Stimulated activated CD4-positive, alpha-beta T cell treated with anti-CD3 and anti-CD28 coated beads, Interleukin-4, amount 100 ng/mL, for 48 hours (primary cell): ENCODE data around the gene DMXL2.
"Not testable (repeated sequence)": the region's sequence is repeated elsewhere in the genome, so short reads cannot be mapped to it uniquely, and the experiment has no call there.

Experiments used
- DNase-seq, 2 donors: peaks; one replicate each; pipeline ENCODE4 v3.0.0-alpha.2; 2020; ENCODE audit warnings: low read depth in 2 of 2

The DMXL2 gene

DNA sequence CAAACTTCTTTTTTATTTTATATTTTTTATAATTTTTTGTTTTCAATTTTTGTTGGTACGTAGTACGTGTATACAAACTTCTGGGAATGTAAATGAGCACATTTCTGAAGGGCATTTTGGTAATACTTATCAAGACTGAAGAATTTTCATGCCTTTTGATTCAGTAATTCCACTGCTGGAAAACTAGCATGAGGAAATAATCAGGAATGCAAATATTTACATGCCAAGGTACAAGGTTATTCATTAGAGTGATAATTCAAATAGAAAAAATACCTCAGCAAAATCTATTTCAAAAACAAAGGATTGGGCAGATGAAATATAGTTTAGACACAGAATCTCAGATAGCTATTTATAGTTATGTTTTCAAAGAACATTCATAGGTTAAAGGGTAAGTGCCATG, 128.7 kb downstream of the DMXL2 start:
- no peak for DNase-seq

GRCh38 chr15:51492528-51492927, 130.0 kb downstream of the DMXL2 start:
- DNase-seq: no peak

GRCh38 chr15:51491941-51492340, 130.6 kb downstream of the DMXL2 start:
- no peak for DNase-seq

DNA sequence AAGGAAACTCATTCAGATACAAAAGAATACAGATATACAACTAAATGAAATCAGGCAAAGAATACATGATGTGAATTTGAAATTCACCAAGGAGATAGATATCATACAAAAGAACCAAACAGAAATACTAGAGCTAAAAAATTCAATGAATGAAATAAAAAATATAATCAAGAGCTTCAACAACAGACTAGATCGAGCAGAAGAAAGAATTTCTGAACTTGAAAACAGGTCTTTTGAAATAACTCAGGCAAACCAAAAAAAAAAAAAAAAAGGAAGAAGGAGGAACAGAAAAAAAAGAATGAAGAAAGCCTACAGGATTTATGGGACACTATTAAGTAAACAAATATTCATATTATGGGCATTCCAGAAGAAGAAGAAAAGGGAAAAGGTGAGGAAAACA, 137.8 kb downstream of the DMXL2 start:
- no peak for DNase-seq

DNA sequence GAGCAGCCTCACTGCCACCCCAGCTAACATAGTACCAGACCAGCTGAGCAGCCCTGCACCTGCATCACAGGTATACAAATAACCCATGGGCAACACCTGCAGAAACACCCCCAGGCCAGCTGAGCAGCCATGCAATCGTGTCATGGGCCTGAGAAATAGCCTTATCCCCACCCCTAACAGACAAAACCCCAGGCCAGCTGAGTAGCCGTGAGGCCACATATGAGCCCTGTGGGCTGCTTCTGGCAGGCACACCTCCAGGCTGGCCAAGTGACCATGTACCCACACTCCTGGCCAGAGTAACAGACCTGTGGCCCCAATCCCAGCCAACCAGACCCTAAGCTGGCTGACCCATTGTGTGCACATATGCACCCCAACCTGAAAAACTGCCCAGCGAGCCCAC, 138.6 kb downstream of the DMXL2 start:
- DNase-seq: no peak

- DNase-seq: no peak
These were observed 139.1 kb downstream of the DMXL2 start for GRCh38 chr15:51483520-51483919.

- no peak for DNase-seq
These were observed 146.8 kb downstream of the DMXL2 start for GRCh38 chr15:51475736-51476135.

DNA sequence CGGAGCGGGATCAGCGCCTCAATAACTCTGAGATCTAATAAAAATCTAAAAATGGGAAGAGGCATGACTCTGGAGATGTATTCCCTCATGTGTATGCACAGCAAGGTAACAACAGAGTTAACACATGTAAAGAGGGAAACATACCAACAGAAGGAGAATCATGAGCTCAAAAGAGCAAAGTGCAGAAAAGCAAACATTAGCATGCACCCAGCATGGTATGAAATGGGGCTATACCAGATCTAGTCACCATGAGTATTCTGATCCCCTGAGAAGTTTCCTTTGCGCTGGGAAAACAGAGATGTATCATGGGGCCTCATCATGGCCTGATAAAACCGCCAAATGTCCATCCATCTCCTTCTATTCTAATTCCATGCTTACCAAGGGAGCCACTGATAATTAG, 152.1 kb downstream of the DMXL2 start:
- no peak for DNase-seq

DNA sequence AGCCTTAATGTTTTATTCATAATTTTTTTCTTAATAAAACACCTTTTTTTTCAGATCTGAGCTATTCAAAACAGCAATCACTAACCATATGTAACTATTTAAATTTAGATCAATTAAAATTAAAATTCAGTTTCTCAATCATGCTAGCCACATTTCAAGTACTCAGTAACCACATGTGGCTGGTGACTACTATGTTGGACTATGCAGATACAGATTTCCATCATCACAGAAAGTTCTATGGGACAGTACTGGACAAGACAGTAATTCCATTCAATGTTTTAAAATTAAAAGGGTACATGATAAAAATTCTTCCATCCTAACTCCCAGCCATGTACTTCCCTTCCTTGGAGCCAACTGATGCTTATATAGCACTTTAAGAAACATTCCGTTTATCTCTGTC, 161.8 kb downstream of the DMXL2 start:
- no peak for DNase-seq

DNA sequence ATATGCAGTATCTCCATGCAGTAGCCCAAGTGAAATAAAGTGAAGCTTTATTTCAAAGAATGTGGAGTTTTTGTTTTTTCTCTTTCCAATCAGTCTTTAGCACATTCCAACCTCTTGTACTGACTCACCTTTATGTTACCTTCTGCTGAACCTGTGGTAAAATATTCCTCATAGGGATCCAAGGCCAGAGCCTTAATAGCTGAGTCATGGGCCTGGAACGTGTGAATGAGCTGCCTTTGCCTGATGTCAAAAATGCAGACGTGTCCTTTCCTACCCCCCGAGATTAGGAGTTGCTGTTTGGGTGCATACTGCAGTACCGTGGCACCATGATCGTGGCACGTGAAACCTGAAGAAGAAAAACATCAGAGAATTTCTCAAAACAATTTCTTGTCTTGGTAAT, 172.6 kb downstream of the DMXL2 start:
- DNase-seq: no peak

GRCh38 chr15:51448622-51449399, 173.8 kb downstream of the DMXL2 start:
- DNase-seq: no peak

GRCh38 chr15:51447855-51448621, 174.5 kb downstream of the DMXL2 start:
- DNase-seq: no peak

GRCh38 chr15:51446029-51446744, 176.4 kb downstream of the DMXL2 start:
- not testable (repeated sequence) for DNase-seq

GRCh38 chr15:51444807-51445206, 177.8 kb downstream of the DMXL2 start:
- no peak for DNase-seq

- DNase-seq: no peak
These were observed 178.5 kb downstream of the DMXL2 start for GRCh38 chr15:51444112-51444511.

GRCh38 chr15:51443282-51443914, 179.2 kb downstream of the DMXL2 start:
- DNase-seq: no peak

DNA sequence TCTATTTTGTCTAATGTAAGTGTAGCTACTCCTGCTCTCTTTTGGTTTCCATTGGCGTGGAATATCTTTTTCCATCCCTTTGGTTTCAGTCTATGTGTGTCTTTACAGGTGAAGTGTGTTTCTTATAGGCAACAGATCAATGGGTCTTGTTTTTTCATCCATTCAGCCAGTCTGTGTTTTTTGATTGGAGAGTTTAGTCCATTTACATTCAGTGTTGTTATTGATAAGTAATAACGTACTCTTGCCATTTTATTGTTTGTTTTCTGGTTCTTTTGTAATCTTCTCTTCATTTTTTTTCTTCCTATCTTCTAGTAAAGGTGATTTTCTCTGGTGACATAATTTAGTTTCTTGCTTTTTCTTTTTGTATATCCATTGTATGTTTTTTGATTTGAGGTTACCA, 184.0 kb downstream of the DMXL2 start:
- DNase-seq: no peak

- no peak for DNase-seq
These were observed 197.0 kb downstream of the DMXL2 start for GRCh38 chr15:51425517-51426040.

- DNase-seq: no peak
These were observed 197.8 kb downstream of the DMXL2 start for GRCh38 chr15:51424780-51425179.

- DNase-seq: not testable (repeated sequence)
These were observed 199.5 kb downstream of the DMXL2 start for GRCh38 chr15:51423040-51423439.

DNA sequence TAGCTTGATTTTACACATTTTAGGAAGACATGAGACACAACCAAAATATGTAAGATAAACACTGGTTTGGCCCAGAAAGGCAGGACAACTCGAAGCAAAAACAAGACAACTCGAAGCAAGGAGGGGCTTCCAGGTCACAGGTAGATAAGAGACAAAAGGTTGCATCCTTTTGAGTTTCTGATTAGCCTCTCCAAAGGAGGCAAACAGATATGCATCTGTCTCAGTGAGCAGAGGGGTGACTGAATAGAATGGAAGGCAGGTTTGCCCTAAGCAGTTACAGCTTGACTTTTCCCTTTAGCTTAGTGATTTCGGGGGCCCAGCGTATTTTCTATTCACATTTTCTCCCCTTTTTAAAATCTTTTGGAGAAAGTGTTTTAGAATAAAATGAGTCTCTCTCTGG, 206.4 kb downstream of the DMXL2 start:
- DNase-seq: no peak
